HCT116 (cell line): ENCODE results near the gene WDR64.

Experiments used
- CEBPB ChIP-seq: IDR thresholded peaks from 2 replicates; pipeline ENCODE4 v1.6.1; 2012; ENCODE audit warnings: low read depth
- CTCF ChIP-seq, 3 experiments: fragments of 200-600 bp in 1 of 3; sonication (generic) in 1 of 3; IDR thresholded peaks in 2 of 3; conservative IDR thresholded peaks in 1 of 3; 2 replicates each; pipeline ENCODE4 v1.5.1; 2012 to 2017; ENCODE audit warnings: low read depth in 2 of 3, low read length in 2 of 3, antibody characterized with exemption in 1 of 3, borderline replicate concordance in 1 of 3, control low read depth in 1 of 3, mild to moderate bottlenecking in 1 of 3, mixed read lengths in 1 of 3, mixed run types in 1 of 3, moderate library complexity in 1 of 3; ENCODE audit not compliant: insufficient read depth in 1 of 3
- EGR1 ChIP-seq: IDR thresholded peaks from 2 replicates; pipeline ENCODE4 v1.6.1; 2012; ENCODE audit warnings: low read depth
- EZH2 ChIP-seq: fragments of 200-600 bp; sonication (generic); IDR thresholded peaks from 2 replicates; pipeline ENCODE4 v1.6.1; 2017; ENCODE audit warnings: antibody characterized with exemption, mixed run types
- EZH2phosphoT487 ChIP-seq: fragments of 200-600 bp; IDR thresholded peaks from 2 replicates; pipeline ENCODE4 v1.6.1; 2018; ENCODE audit warnings: antibody characterized with exemption, borderline replicate concordance
- JUND ChIP-seq: IDR thresholded peaks from 2 replicates; pipeline ENCODE4 v1.6.1; 2012
- MAX ChIP-seq: IDR thresholded peaks from 2 replicates; pipeline ENCODE4 v1.6.1; 2012
- POLR2A ChIP-seq: IDR thresholded peaks from 2 replicates; pipeline ENCODE4 v1.7.0; 2011; ENCODE audit warnings: borderline replicate concordance; ENCODE audit not compliant: insufficient read depth, insufficient read length; ENCODE audit errors: extremely low read depth
- POLR2AphosphoS5 ChIP-seq: IDR thresholded peaks from 2 replicates; pipeline ENCODE4 v1.6.1; 2011; ENCODE audit warnings: mild to moderate bottlenecking, low read depth, low read length, moderate library complexity
- RAD21 ChIP-seq: IDR thresholded peaks from 2 replicates; pipeline ENCODE4 v1.6.1; 2012; ENCODE audit warnings: low read depth, mild to moderate bottlenecking
- REST ChIP-seq: IDR thresholded peaks from 2 replicates; pipeline ENCODE4 v1.6.1; 2012; ENCODE audit warnings: low read depth
- SRF ChIP-seq: IDR thresholded peaks from 2 replicates; pipeline ENCODE4 v1.6.1; 2012; ENCODE audit warnings: low read depth

- TF ChIP-seq CTCF (IDR thresholded peaks at IDR 0.05 in 2 of 3, conservative IDR thresholded peaks at IDR 0.05 in 1 of 3; ENCODE audit: borderline replicate concordance in 1 of 3, insufficient read depth in 1 of 3, low read depth in 2 of 3, low read length in 2 of 3) (no peak), EGR1 (no peak), MAX (no peak), POLR2A (no peak), POLR2AphosphoS5 (no peak), CEBPB (no peak), EZH2 (no peak), SRF (no peak), RAD21 (no peak), EZH2phosphoT487 (no peak), REST (no peak), JUND (no peak)
These were observed 161.8 kb downstream of the WDR64 start for GRCh38 chr1:241813768-241814320.
